ENCODE measurements around the gene RASGEF1C.

- TF ChIP-seq POLR2A (IDR thresholded peaks at IDR 0.05) (no peak), POLR2AphosphoS5 (IDR thresholded peaks at IDR 0.05) (no peak)
- TF ChIP-seq, protein P1, sequence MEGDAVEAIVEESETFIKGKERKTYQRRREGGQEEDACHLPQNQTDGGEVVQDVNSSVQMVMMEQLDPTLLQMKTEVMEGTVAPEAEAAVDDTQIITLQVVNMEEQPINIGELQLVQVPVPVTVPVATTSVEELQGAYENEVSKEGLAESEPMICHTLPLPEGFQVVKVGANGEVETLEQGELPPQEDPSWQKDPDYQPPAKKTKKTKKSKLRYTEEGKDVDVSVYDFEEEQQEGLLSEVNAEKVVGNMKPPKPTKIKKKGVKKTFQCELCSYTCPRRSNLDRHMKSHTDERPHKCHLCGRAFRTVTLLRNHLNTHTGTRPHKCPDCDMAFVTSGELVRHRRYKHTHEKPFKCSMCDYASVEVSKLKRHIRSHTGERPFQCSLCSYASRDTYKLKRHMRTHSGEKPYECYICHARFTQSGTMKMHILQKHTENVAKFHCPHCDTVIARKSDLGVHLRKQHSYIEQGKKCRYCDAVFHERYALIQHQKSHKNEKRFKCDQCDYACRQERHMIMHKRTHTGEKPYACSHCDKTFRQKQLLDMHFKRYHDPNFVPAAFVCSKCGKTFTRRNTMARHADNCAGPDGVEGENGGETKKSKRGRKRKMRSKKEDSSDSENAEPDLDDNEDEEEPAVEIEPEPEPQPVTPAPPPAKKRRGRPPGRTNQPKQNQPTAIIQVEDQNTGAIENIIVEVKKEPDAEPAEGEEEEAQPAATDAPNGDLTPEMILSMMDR (IDR thresholded peaks at IDR 0.05), result no peak
Measured at GRCh38 chr5:180128671-180129261, 80.2 kb downstream of the RASGEF1C start.

Measured in prostate gland (tissue), 2 donors.